Measurements from ENCODE around the gene ARID5B.

ARID5B gene

GRCh38 chr10:61898435-61898778, 3.1 kb upstream of the ARID5B start (continued):
- TF ChIP-seq ZNF747 (tag by site-specific recombination; IDR thresholded peaks at IDR 0.05) (no peak), ZNF555 (tag by site-specific recombination; conservative IDR thresholded peaks at IDR 0.05) (no peak), ZNF837 (tag by site-specific recombination; IDR thresholded peaks at IDR 0.05) (no peak), ZNF366 (tag by site-specific recombination; conservative IDR thresholded peaks at IDR 0.05) (no peak), SP3 (tag by site-specific recombination; IDR thresholded peaks at IDR 0.05) (no peak), KLF1 (tag by site-specific recombination; IDR thresholded peaks at IDR 0.05) (no peak), ZNF571 (tag by site-specific recombination; IDR thresholded peaks at IDR 0.05) (no peak), YY1 (tag by site-specific recombination; IDR thresholded peaks at IDR 0.05) (no peak), ZNF324 (tag by site-specific recombination; IDR thresholded peaks at IDR 0.05) (no peak), ZNF610 (tag by site-specific recombination; IDR thresholded peaks at IDR 0.05; ENCODE audit: borderline replicate concordance) (no peak), ZNF433 (tag by site-specific recombination; IDR thresholded peaks at IDR 0.05; ENCODE audit: low read depth) (no peak), ZNF138 (tag by site-specific recombination; IDR thresholded peaks at IDR 0.05; ENCODE audit: borderline replicate concordance) (no peak), ZBTB1 (tag by site-specific recombination; IDR thresholded peaks at IDR 0.05) (peak; percentile 9; the same call in 1 of the 2 replicates), ZNF843 (tag by site-specific recombination; IDR thresholded peaks at IDR 0.05) (peak; percentile 94), ZNF394 (tag by site-specific recombination; IDR thresholded peaks at IDR 0.05; ENCODE audit: borderline replicate concordance) (no peak), ZNF146 (tag by site-specific recombination; IDR thresholded peaks at IDR 0.05) (0 out of 2 replicates have a peak, but pooled peaks have one; percentile 19), SP2 (tag by site-specific recombination; IDR thresholded peaks at IDR 0.05) (no peak), ZNF621 (tag by site-specific recombination; IDR thresholded peaks at IDR 0.05) (no peak), SALL2 (tag by site-specific recombination; IDR thresholded peaks at IDR 0.05; ENCODE audit: borderline replicate concordance) (no peak), ZNF48 (tag by site-specific recombination; IDR thresholded peaks at IDR 0.05) (no peak), ZNF560 (tag by site-specific recombination; IDR thresholded peaks at IDR 0.05; ENCODE audit: borderline replicate concordance) (no peak), ZNF214 (tag by site-specific recombination; IDR thresholded peaks at IDR 0.05; ENCODE audit: borderline replicate concordance) (no peak), EGR2 (tag by site-specific recombination; IDR thresholded peaks at IDR 0.05; ENCODE audit: low read depth) (no peak), MZF1 (tag by site-specific recombination; IDR thresholded peaks at IDR 0.05; ENCODE audit: borderline replicate concordance) (peak; percentile 13; the same call in 1 of the 2 replicates), ZNF175 (tag by site-specific recombination; IDR thresholded peaks at IDR 0.05) (no peak), ZNF19 (tag by site-specific recombination; IDR thresholded peaks at IDR 0.05; ENCODE audit: low read depth) (no peak), OVOL3 (tag by site-specific recombination; IDR thresholded peaks at IDR 0.05) (peak; percentile 100), BCL6B (tag by site-specific recombination; IDR thresholded peaks at IDR 0.05) (peak; percentile 62; the same call in 1 of the 2 replicates), GLIS1 (tag by site-specific recombination; IDR thresholded peaks at IDR 0.05) (peak; percentile 77), ZNF704 (tag by site-specific recombination; IDR thresholded peaks at IDR 0.05) (no peak), ZSCAN16 (tag by site-specific recombination; IDR thresholded peaks at IDR 0.05) (no peak), ZBTB7A (tag by site-specific recombination; IDR thresholded peaks at IDR 0.05; ENCODE audit: low read depth) (no peak), KLF9 (tag by site-specific recombination; IDR thresholded peaks at IDR 0.05; ENCODE audit: low read depth) (no peak), ZNF391 (tag by site-specific recombination; IDR thresholded peaks at IDR 0.05; ENCODE audit: borderline replicate concordance, low read depth) (0 out of 2 replicates have a peak, but pooled peaks have one; percentile 63), ZNF132 (tag by site-specific recombination; IDR thresholded peaks at IDR 0.05; ENCODE audit: borderline replicate concordance) (no peak), ZNF580 (tag by site-specific recombination; IDR thresholded peaks at IDR 0.05) (peak; percentile 73; the same call in 1 of the 2 replicates), ZNF121 (tag by site-specific recombination; IDR thresholded peaks at IDR 0.05) (no peak), ZNF692 (tag by site-specific recombination; IDR thresholded peaks at IDR 0.05) (no peak), ZBTB17 (tag by site-specific recombination; IDR thresholded peaks at IDR 0.05) (no peak)

All from HEK293 (cell line).